IMR-90 (cell line): ENCODE measurements around the gene FARS2. TPM values are rescaled to one million over a fixed set of nuclear protein-coding genes. Genes with fewer than 3 reads are reported as not detected.

Experiments used
- ATAC-seq: fragments of 200-7000 bp; cut with Tn5 transposase; 2 replicates; pipeline ENCODE4 v1.9.1; 2020; ENCODE audit warnings: low read depth, mild to moderate bottlenecking, moderate library complexity
- BruUV-seq: library from RNA; stranded (reverse); fragments of 400-500 nt; replicated peaks from 2 replicates; lab custom pipeline; 2021; lab: Mats Ljungman, UMichigan
- CTCF ChIA-PET: fragments of 300-600 bp; formaldehyde crosslinking; extraction: SDS; loops from one replicate; lab custom pipeline; 2021; ENCODE audit warnings: antibody characterized with exemption; lab: Yijun Ruan, JAX
- POLR2A ChIA-PET: fragments of 300-600 bp; sonication (Branson Sonifier 250); formaldehyde crosslinking; loops from one replicate; lab custom pipeline; 2022; ENCODE audit warnings: antibody characterized with exemption; ENCODE audit not compliant: unreplicated experiment; lab: Charles Lee
- DNase-seq: peaks from one replicate; pipeline ENCODE4 v3.0.0; 2013
- H2AFZ ChIP-seq: replicated peaks from 2 replicates; pipeline ENCODE3; 2013; ENCODE audit warnings: low read length, mild to moderate bottlenecking; ENCODE audit not compliant: poor library complexity
- H2AK5ac ChIP-seq: 2 replicates; pipeline ENCODE4 v1.6.1; 2013; ENCODE audit warnings: low read depth, low read length, inconsistent platforms
- H2AK9ac ChIP-seq: replicated peaks from 2 replicates; pipeline ENCODE3; 2013; ENCODE audit warnings: mild to moderate bottlenecking, low read depth, low read length, moderate library complexity; ENCODE audit not compliant: poor library complexity
- H2BK120ac ChIP-seq: 2 replicates; pipeline ENCODE4 v1.6.1; 2013; ENCODE audit warnings: low read depth, low read length, inconsistent platforms
- H2BK15ac ChIP-seq: 3 replicates; pipeline ENCODE4 v1.6.1; 2013; ENCODE audit warnings: low read depth, low read length, inconsistent platforms
- H2BK20ac ChIP-seq: 2 replicates; pipeline ENCODE4 v1.6.1; 2013; ENCODE audit warnings: low read depth, mild to moderate bottlenecking, inconsistent platforms, low read length, moderate library complexity
- H2BK5ac ChIP-seq: 2 replicates; pipeline ENCODE4 v1.6.1; 2013; ENCODE audit warnings: mild to moderate bottlenecking, low read depth, low read length, inconsistent platforms; ENCODE audit not compliant: poor library complexity, severe bottlenecking
- H3K14ac ChIP-seq: replicated peaks from 2 replicates; pipeline ENCODE4 v1.6.1; 2013; ENCODE audit warnings: low read depth, low read length, inconsistent platforms
- H3K18ac ChIP-seq: 2 replicates; pipeline ENCODE4 v1.6.1; 2013; ENCODE audit warnings: low read depth, low read length, control low read depth
- H3K23ac ChIP-seq: 2 replicates; pipeline ENCODE4 v1.6.1; 2013; ENCODE audit warnings: low read depth, low read length, inconsistent platforms
- H3K27ac ChIP-seq: 2 replicates; pipeline ENCODE4 v1.5.1; 2013; ENCODE audit warnings: mild to moderate bottlenecking, control low read depth, low read length; ENCODE audit not compliant: insufficient read depth
- H3K27me3 ChIP-seq: 2 replicates; pipeline ENCODE4 v1.6.1; 2013; ENCODE audit warnings: low read length; ENCODE audit not compliant: control insufficient read depth, insufficient read depth
- H3K36me3 ChIP-seq: 2 replicates; pipeline ENCODE4 v1.6.1; 2013; ENCODE audit warnings: low read length, mixed read lengths; ENCODE audit not compliant: control insufficient read depth, insufficient read depth
- H3K4ac ChIP-seq: 2 replicates; pipeline ENCODE4 v1.6.1; 2013; ENCODE audit warnings: low read depth, low read length, inconsistent platforms
- H3K4me1 ChIP-seq: 2 replicates; pipeline ENCODE4 v1.6.1; 2013; ENCODE audit warnings: low read length, mixed read lengths; ENCODE audit not compliant: control insufficient read depth, insufficient read depth
- H3K4me2 ChIP-seq: 2 replicates; pipeline ENCODE4 v1.6.1; 2013; ENCODE audit warnings: low read depth, mild to moderate bottlenecking, control low read depth, low read length, moderate library complexity
- H3K4me3 ChIP-seq: 2 replicates; pipeline ENCODE4 v1.5.1; 2013; ENCODE audit warnings: low read depth, mild to moderate bottlenecking, control low read depth, low read length, moderate library complexity; ENCODE audit not compliant: insufficient read depth
- H3K56ac ChIP-seq: 2 replicates; pipeline ENCODE4 v1.6.1; 2013; ENCODE audit warnings: low read length, inconsistent platforms; ENCODE audit not compliant: insufficient read depth; ENCODE audit errors: extremely low read depth
- H3K79me1 ChIP-seq, 2 experiments: 2 replicates each; pipeline ENCODE4 v1.6.1; 2013; ENCODE audit warnings: low read length in 2 of 2, inconsistent platforms in 1 of 2, low read depth in 1 of 2
- H3K9ac ChIP-seq: 2 replicates; pipeline ENCODE4 v1.6.1; 2013; ENCODE audit warnings: low read depth, low read length, control low read depth
- H3K9me1 ChIP-seq: 2 replicates; pipeline ENCODE4 v1.6.1; 2013; ENCODE audit warnings: low read length, inconsistent platforms; ENCODE audit not compliant: insufficient read depth
- H3K9me3 ChIP-seq: 2 replicates; pipeline ENCODE4 v1.6.1; 2013; ENCODE audit warnings: low read length; ENCODE audit not compliant: control insufficient read depth, insufficient read depth
- H4K20me1 ChIP-seq: 2 replicates; pipeline ENCODE4 v1.6.1; 2013; ENCODE audit warnings: low read length, inconsistent platforms; ENCODE audit not compliant: insufficient read depth
- H4K5ac ChIP-seq: 2 replicates; pipeline ENCODE4 v1.6.1; 2013; ENCODE audit warnings: mild to moderate bottlenecking, low read depth, low read length, control low read depth
- H4K8ac ChIP-seq, 2 experiments: 2 replicates each; pipeline ENCODE4 v1.6.1; 2013; ENCODE audit warnings: low read depth in 2 of 2, low read length in 2 of 2, control low read depth in 1 of 2, inconsistent platforms in 1 of 2
- H4K91ac ChIP-seq: 2 replicates; pipeline ENCODE4 v1.6.1; 2013; ENCODE audit warnings: low read depth, low read length, inconsistent platforms; ENCODE audit not compliant: insufficient read depth
- BHLHE40 ChIP-seq: fragments of 150-350 bp; IDR thresholded peaks from 2 replicates; pipeline ENCODE4 v1.6.1; 2016; ENCODE audit warnings: mild to moderate bottlenecking, low read depth, low read length
- CHD1 ChIP-seq: IDR thresholded peaks from 2 replicates; pipeline ENCODE4 v1.6.1; 2012; ENCODE audit warnings: low read depth, low read length, improper control_type of control experiment
- FOS ChIP-seq: fragments of 150-350 bp; IDR thresholded peaks from 2 replicates; pipeline ENCODE4 v1.6.1; 2016; ENCODE audit warnings: low read depth, low read length
- MAZ ChIP-seq: IDR thresholded peaks from 2 replicates; pipeline ENCODE4 v1.6.1; 2012; ENCODE audit warnings: low read depth, mild to moderate bottlenecking, low read length, improper control_type of control experiment, moderate library complexity, borderline replicate concordance
- NFE2L2 ChIP-seq: fragments of 150-350 bp; IDR thresholded peaks from 2 replicates; pipeline ENCODE4 v1.6.1; 2016; ENCODE audit warnings: low read depth, mild to moderate bottlenecking, low read length
- RCOR1 ChIP-seq: IDR thresholded peaks from 2 replicates; pipeline ENCODE4 v1.6.1; 2012; ENCODE audit warnings: mild to moderate bottlenecking, low read length, improper control_type of control experiment; ENCODE audit not compliant: insufficient replicate concordance
- SMC3 ChIP-seq: fragments of 150-350 bp; IDR thresholded peaks from 2 replicates; pipeline ENCODE4 v1.6.1; 2016; ENCODE audit warnings: low read depth, mild to moderate bottlenecking, antibody characterized with exemption, low read length, moderate library complexity
- WGBS, 2 experiments: methylation state at CpG; one replicate each; pipeline versions ENCODE4 v1.1.5 to v1.1.7; 2013; ENCODE audit warnings: missing lambda C conversion rate in 2 of 2; ENCODE audit not compliant: insufficient read length in 1 of 2; ENCODE audit errors: extremely low coverage in 2 of 2; 5-methylcytosine and 5-hydroxymethylcytosine counted together
- dilution Hi-C: fragments of 300-500 bp; cut with HindIII; formaldehyde crosslinking; loops from one replicate; pipeline ENCODE4 v1.14.3; 2018; ENCODE audit warnings: low sequenced_read_pairs; ENCODE audit not compliant: unreplicated experiment
- in situ Hi-C: fragments of 300-500 bp; cut with MboI; formaldehyde crosslinking; loops from 3 replicates; pipeline ENCODE4 v1.14.3; 2019; ENCODE audit warnings: low sequenced_read_pairs, inconsistent platforms, mixed read lengths
- intact Hi-C: fragments of 100-400 bp; cut with micrococcal nuclease; formaldehyde crosslinking; loops from 2 replicates; pipeline ENCODE4 v1.10.0; 2022
- polyA plus RNA-seq, 3 experiments: library from polyadenylated mRNA; depleted of rRNA; stranded (reverse); fragments of >200 nt; gene quantifications; 2 replicates each; pipeline ENCODE4 v1.2.3, GENCODE V29; 2012; ENCODE audit warnings: low replicate concordance in 1 of 3
- total RNA-seq: library from RNA; depleted of rRNA; stranded (reverse); fragments of >200 nt; gene quantifications from 2 replicates; pipeline ENCODE4 v1.2.3, GENCODE V29; 2012
- TF ChIP-seq, protein P1 (sequence below): fragments of 150-350 bp; IDR thresholded peaks from 2 replicates; pipeline ENCODE4 v1.6.1; 2017; ENCODE audit warnings: mild to moderate bottlenecking, antibody characterized with exemption, low read length, low read depth

FARS2 gene
- total and polyA plus RNA-seq, 2 of the 4 experiments (the other 2 are of a cell fraction), result 12.1 to 28.9 TPM

GRCh38 chr6:5215799-5216198 lies 45.5 kb upstream of the FARS2 start:
- Histone ChIP-seq H4K8ac (no peak overlapping the region), H2AFZ (no peak overlapping the region), H3K27me3 (no peaks in the 10 kb centered on the region), H2BK120ac (no peak overlapping the region), H4K5ac (no peak overlapping the region), H4K20me1 (no peaks in the 10 kb centered on the region), H3K23ac (no peak overlapping the region), H3K56ac (no peak overlapping the region), H2AK9ac (no peak overlapping the region), H3K4me2 (no peak overlapping the region), H3K9ac (no peak overlapping the region), H2BK15ac (no peak overlapping the region), H3K14ac (no peak overlapping the region), H3K79me1 (peaks cover 0 to 7% of the 10 kb centered on the region in 2 experiments; a peak in 2 of 4 replicates), H3K9me1 (peaks cover 18% of the 10 kb centered on the region; the same call in 1 of the 2 replicates), H3K9me3 (no peaks in the 10 kb centered on the region), H3K18ac (no peak overlapping the region), H4K91ac (no peak overlapping the region), H2BK5ac (no peak overlapping the region), H2BK20ac (no peak overlapping the region), H3K27ac (no peak overlapping the region), H3K4me3 (no peak overlapping the region), H2AK5ac (no peak overlapping the region; the same call in 1 of the 2 replicates), H3K36me3 (0 out of 2 replicates have a peak, but pooled peaks cover 2% of the 10 kb centered on the region), H3K4ac (no peak overlapping the region), H3K4me1 (peaks cover 8% of the 10 kb centered on the region; the same call in 1 of the 2 replicates)
- DNase-seq (no peak), ATAC-seq (no peak)
- 93% methylated on average over 3 of the region's 9 CpGs; no CpG with 5 or more reads in 1 of the 2 experiments for WGBS, 2 experiments
- dilution Hi-C loops (no loop called here), intact Hi-C loops (loop anchor here (2.0 kb wide), 1 partner anchor 187 kb away; no protein-coding TSS in a partner anchor), in situ Hi-C loops (loop anchor here (25.0 kb wide), 1 partner anchor 1322 kb away; no protein-coding TSS in a partner anchor)
- BruUV-seq, result no TSS peak
- ChIA-PET CTCF (interaction anchor here (1.0 to 2.5 kb wide), 3 partner anchors 67 to 72 kb away, joined by 3 to 15 read pairs (median 3); no protein-coding TSS in a partner anchor), POLR2A (no interaction called here)
- no peak for TF ChIP-seq SMC3
- TF ChIP-seq, protein P1, sequence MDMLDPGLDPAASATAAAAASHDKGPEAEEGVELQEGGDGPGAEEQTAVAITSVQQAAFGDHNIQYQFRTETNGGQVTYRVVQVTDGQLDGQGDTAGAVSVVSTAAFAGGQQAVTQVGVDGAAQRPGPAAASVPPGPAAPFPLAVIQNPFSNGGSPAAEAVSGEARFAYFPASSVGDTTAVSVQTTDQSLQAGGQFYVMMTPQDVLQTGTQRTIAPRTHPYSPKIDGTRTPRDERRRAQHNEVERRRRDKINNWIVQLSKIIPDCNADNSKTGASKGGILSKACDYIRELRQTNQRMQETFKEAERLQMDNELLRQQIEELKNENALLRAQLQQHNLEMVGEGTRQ, result no peak
- no peak for TF ChIP-seq RCOR1
- TF ChIP-seq MAZ, result no peak
- TF ChIP-seq CHD1, result no peak
- TF ChIP-seq BHLHE40, result no peak
- TF ChIP-seq FOS, result no peak
- no peak for TF ChIP-seq NFE2L2
